Endothelial cell of hepatic sinusoid (primary cell): ENCODE measurements around the gene MRPL51.

Experiments used
- in situ Hi-C: cut with HindIII; loops from 2 replicates; pipeline ENCODE4 v1.10.0; 2017; ENCODE audit warnings: low sequenced_read_pairs

The MRPL51 gene

GRCh38 chr12:6532927-6533652 is 40.0 kb upstream of the MRPL51 start:
- in situ Hi-C loops, result loop anchor here (5.0 to 10.0 kb wide), 2 partner anchors 36 to 62 kb away; no protein-coding TSS in a partner anchor

DNA sequence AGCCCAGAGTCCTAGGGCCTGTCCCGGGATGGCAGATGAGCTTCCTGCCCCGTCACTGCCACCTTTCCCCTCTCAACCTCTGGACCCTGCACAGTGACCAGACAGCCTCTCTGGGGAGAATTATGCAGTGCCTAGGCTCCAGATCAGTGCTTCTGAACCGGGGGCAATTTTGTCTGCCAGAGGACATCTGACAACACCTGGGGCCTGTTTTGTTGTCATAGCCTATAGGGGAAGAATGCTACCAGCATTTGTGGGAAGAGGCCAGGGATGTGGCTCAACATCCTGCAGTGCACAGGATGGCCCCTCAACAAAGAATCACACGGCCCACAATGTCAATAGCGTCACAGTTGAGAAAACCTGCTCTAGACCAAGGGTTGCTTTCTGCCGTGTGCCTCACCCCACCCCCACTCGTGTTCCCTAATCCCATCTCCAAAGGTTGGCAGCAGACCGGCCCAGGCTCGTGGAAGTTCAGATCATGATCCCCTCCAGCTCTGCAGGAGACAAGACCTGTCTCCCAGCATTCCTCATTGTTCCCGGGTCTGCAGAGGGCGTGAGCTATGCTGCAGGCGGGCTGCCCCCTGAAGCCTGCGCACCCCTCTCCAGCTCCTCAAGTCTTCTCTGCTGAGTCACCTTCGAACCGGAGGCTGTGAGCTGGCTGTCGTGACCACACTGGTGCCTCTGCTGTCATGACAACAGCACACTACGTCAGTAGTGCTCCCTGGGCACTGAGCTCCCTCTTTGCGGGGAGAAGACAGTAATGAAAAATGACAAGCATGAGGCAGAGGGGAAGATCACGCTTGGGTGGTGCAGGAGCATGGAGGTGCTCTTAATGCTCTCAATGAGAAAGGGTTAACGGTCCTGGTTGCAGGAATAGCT is 39.2 kb upstream of the MRPL51 start:
- in situ Hi-C loops, result loop anchor here (5.0 to 10.0 kb wide), 2 partner anchors 35 to 63 kb away; no protein-coding TSS in a partner anchor

DNA sequence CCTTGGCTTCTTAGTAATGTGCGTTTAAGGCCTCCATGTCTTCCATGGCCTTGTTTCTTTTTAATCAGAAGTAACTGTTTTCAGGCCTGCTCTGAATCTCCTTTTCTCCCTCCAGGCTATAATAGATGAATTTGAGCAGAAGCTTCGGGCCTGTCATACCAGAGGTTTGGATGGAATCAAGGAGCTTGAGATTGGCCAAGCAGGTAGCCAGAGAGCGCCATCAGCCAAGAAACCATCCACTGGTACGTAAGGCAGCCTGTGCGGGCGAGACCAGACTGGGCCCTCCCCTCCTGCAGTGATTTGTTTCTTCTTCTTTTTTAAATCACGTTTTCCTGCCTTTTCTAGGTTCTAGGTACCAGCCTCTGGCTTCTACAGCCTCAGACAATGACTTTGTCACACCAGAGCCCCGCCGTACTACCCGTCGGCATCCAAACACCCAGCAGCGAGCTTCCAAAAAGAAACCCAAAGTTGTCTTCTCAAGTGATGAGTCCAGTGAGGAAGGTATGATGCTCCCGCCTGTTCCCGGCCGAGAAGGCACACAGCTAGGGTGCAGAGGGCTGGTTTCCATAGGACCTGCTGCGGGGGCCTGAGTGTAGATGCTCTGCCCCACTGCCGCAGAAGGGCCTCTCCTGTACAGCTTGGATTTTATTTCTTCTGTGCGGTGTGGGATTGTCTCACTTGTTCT is 37.7 kb upstream of the MRPL51 start:
- in situ Hi-C loops, result loop anchor here (5.0 to 10.0 kb wide), 2 partner anchors 33 to 64 kb away; no protein-coding TSS in a partner anchor

DNA sequence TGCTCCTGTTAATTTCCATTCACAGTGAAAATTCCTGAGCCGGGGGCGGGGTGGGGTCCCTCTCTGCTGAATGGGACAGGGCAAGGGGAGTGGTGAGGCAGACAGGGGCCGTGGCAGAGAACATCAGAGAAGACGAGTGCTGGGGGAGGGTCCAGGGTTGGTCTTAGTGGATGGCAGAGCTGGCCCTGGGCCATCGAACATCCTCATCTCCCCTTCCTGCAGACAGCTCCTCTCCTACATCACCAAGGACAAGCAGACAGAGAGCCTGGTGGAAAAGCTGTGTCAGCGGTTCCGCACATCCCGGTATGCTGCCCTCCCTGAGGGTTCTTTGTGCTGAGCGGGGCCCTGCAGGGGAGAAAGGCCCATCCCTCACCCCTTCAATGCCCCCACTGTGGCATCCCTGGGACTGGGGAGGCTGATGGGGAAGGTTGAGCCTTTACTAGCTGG is 36.3 kb upstream of the MRPL51 start:
- in situ Hi-C loops, result no loop called here

DNA sequence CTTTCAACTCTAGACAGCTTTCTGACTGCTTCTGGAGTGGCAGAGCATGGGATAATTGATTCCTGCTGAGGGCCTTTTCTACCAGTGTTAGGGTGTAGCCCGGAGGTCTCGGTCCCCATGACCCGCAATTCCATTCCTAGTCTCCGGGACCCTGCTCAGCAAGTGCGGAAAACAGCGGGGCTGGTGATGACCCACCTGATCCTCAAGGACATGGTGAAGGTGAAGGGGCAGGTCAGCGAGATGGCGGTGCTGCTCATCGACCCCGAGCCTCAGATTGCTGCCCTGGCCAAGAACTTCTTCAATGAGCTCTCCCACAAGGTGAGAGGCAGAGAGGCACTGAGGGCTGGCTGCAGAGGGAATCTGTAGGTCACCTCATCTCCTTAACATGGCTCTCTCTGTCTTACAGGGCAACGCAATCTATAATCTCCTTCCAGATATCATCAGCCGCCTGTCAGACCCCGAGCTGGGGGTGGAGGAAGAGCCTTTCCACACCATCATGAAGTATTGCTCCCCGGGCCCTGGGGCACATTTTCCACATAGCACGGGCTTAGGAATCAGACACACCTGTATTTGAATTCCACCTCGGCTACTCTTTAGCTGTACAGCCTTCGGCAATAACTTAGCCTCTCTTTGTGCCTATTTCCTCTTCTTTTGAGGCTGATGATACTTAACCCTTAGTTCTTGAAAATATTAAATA is 35.6 kb upstream of the MRPL51 start:
- in situ Hi-C loops, result no loop called here

- in situ Hi-C loops, result no loop called here
These were observed 34.6 kb upstream of the MRPL51 start for GRCh38 chr12:6527711-6528110.

DNA sequence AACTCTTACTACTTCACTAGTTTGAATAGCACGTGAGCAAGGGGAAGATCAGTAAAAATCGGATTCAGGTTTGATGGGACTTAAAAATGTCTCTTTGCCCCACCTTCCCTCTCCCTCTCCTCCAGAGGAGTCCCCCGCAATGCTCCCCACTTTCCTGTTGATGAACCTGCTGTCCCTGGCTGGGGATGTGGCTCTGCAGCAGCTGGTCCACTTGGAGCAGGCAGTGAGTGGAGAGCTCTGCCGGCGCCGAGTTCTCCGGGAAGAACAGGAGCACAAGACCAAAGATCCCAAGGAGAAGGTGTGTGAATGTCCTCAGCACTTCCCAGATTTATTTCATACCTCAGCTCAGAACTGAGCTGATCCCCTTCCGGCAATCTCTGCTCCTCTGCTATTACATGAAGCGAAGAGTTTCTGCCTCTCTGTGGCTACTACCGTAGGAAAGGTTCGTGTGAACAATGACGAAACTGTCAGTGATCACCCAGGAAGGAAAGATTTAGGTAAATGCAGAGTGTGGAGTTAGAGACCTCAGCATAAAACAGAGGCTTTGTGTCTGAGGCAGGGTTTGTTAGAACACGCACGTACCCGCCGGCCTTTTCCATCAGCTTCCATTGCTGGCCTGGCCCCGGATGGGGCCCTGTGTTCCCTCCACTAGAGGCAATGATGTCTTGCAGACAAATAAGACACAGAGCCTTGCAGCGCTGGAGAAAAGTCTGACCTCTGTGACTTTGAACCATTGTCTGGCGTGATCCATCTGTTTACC is 33.9 kb upstream of the MRPL51 start:
- in situ Hi-C loops, result no loop called here

- in situ Hi-C loops, result no loop called here
These were observed 33.1 kb upstream of the MRPL51 start for GRCh38 chr12:6526201-6526600.

DNA sequence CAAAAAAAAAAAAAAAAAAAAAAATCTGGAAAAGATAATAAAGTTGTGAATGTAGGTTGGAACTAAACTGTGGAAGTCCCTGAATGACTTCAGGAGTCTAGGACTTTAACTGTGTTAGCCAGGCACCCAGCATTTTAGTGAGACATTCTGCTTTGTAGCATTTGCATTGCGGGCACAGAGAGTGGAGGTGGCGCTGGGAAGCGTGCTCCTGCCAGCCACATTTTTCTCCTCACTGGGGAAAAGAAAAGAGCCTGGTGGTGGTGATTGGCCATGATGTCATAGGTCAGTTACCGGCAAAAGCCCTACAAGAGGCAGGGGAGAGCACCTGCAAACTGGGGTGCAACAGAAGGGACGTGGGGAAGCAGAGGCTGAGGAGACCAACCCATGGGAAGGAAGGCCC is 31.6 kb upstream of the MRPL51 start:
- in situ Hi-C loops, result no loop called here

DNA sequence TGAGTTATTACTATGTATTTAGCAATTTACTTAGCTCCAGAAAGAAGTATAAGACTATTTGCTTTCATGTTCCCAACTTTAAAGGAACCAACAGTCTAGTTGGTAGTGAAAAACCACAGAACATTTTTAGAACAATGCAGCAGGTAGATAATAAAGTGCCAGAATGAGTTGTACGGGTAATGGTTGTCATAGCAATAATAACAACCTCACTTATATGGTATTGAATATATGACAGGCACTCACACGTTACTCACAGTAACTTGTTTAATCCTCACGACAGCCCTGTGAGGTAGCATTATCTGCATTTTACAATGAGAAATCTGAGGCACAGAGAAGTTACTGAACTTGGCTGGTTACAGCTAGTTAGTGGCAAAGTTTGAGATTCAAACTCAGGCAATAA is 30.6 kb upstream of the MRPL51 start:
- in situ Hi-C loops, result no loop called here

- in situ Hi-C loops, result no loop called here
These were observed 29.1 kb upstream of the MRPL51 start for GRCh38 chr12:6522193-6522592.

DNA sequence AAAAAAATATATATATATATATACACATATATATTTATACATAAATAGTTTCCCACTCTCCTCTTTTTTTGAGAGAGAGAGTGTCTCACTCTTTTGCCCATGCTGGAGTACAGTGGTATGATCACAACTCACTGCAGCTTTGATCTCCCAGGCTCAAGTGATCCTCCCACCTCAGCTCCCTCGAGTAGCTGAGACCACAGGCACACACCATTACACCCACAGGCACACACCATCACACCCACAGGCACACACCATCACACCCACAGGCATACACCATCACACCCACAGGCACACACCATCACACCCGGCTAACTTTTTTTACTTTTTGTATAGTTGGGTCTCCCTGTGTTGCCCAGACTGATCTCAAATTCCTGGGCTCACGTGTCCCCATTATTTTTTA is 27.1 kb upstream of the MRPL51 start:
- in situ Hi-C loops, result no loop called here

- in situ Hi-C loops, result no loop called here
These were observed 15.0 kb upstream of the MRPL51 start for GRCh38 chr12:6508087-6508486.

- in situ Hi-C loops, result no loop called here
These were observed 14.3 kb upstream of the MRPL51 start for GRCh38 chr12:6507102-6507998.

DNA sequence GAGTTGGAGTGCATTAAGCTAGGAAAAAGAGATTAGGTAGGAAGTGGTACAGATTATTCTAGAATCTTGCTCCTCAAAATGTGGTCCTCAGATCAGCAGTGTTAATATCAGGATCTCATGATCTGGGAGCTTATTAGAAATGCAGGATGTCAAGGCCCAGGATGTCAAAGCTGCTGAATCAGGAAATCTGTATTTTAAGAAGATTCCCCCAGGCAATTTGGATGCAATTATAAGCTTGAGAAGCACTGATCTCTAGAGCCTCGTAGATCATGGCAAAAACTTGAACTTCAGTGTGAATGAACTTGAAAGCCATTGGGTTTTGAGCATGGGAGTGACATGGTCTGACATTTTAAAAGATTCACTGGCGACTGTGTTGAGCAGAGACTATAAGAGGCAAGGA is 7.4 kb upstream of the MRPL51 start:
- in situ Hi-C loops, result no loop called here

DNA sequence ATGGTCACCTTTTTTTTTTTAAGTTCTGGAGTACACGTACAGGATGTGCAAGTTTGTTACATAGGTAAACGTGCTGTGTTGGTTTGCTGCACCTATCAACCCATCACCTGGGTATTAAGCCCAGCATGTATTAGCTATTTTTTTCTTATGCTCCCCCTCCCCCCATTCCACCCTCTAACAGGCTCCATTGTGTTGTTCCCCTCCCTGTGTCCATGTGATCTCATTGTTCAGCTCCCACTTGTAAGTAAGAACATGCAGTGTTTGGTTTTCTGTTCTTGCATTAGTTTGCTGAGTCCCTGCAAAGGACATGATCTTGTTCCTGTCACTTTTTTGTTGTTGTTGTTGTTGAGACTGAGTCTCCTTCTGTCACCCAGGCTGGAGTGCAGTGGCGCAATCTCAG is 4.2 kb upstream of the MRPL51 start:
- in situ Hi-C loops, result loop anchor here (5.0 kb wide), 1 partner anchor 35 kb away; the partner anchor contains the start of gene GAPDH

DNA sequence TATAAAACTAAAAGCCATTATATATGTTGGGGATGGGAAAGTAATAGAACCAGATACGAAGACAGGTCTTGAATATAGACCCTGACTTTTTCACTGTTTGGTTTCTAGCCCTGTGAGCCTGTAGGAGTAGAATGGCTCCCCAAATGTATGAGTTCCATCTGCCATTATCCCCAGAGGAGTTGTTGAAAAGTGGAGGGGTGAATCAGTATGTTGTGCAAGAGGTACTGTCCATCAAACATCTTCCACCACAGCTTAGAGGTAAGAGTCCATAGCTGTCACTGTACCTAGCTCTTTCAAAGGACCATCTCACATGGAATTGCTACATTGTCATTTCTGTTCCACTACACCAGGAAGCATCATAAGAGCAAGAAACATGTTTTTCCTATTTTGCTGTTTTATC is 1.9 kb upstream of the MRPL51 start:
- in situ Hi-C loops, result loop anchor here (5.0 kb wide), 1 partner anchor 37 kb away; the partner anchor contains the start of gene GAPDH

GRCh38 chr12:6494258-6494743 is 1.2 kb upstream of the MRPL51 start:
- in situ Hi-C loops, result no loop called here
